ENCODE measurements around the gene KCNH2. TPM values are rescaled to one million over a fixed set of nuclear protein-coding genes. Genes with fewer than 3 reads are reported as not detected.

Gene KCNH2
- total RNA-seq, 1 donor from 2014 or later, result 0.99 TPM

DNA sequence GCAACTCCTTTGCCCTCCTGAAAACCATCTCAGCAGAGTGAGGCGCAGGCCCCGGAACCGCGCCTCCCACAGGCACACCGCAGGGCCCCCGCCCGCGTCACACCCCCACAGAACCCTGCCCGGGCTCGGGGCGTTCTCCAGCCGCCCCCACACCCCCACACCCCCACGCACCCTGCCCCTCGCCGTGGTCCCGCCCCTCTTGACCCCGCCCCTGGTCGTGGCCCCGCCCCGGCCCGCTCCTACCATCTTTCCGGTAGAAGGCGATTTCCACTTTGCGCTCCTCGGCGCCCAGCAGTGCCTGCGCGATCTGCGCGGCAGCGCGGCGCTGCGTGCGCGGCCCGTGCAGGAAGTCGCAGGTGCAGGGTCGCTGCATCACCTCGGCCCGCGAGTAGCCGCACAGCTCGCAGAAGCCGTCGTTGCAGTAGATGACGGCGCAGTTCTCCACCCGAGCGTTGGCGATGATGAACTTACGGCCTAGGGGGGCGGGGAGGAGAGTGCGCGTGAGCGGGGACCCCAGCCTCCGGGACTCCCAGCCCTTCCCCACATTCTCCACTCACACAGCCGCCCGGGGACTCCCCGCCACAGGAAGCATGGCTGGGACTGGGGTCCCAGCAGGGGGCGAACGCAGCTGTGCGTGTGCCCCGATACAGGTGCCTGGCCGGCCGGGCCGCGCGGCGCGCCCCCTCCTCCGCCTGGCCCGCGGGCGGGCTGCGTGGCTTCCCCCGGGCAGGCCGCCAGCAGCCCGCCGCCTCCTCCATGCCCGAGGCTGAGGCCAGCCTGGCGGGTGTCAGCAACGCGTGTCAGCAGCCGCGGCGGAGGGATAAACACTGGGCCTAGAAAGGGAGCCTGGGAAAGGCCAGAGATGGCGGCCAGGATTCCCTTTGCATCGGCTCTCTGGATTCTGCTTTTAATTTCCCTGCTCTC lies 3.4 kb downstream of the KCNH2 start:
- DNase-seq, result no peak

DNA sequence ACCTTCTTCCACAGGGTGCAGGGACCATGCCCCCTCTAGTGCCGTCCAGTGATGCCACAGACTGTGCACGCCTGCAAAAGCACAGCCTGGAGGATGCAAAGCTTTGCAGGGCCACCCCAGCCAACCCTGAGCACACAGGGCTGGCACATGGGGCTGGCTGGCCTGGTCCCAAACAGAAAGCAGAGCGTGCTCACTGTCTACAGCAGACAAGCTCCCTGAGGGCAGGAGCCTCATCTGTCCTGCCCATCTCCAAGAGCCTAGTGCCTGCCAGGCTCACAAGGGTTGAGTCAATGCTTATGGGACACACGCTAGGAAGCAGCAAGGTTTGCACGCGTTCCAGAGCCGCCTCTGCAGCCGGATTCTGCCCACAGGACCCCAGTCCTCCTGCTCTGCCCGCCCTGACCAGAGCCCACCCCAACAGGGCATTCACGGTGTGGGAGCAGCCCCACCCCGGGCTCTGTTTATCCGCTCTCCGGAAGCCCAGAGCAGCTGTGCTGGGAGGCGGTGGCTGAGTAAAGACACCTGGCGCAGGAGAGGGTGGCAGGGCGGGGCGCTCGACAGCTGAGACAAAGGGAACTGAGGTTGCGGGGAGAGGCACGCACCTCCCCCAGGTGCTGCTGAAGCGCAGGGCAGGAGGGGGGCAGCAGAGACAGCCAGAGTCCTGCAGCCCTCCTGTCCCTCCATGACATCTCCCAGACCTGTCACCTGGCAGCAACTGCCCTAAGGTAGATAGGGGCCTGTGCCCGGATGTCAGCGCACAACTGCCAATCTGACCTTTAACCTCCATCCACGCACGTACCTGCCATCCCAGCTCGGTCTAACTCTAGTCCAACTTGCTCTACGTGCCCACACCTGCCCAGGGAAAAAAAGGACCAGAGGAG lies 4.3 kb downstream of the KCNH2 start:
- DNase-seq, result no peak

GRCh38 chr7:150972741-150973140 lies 5.4 kb downstream of the KCNH2 start:
- DNase-seq, result no peak

DNA sequence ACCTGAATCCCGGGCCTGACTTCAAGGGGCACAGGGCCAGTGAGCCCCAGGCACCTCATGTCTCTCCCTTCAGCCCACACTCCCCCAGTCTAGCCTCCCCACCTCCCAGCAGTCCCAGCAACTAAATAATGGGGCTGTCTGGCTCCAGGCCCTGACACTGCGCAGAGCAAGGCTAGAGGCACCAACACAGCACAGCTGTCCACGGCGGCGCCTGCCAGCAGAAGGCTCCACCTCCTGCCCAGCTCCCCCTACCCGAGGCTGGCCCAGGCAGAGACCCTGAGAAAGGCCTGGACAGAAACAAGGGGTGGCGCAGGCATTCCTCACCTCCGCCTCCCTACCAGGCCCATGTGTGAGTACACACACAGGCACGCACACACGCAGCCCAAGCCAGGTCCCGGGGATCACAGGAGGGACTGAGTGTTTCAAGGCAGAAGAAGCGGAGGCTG lies 6.1 kb downstream of the KCNH2 start:
- no peak for DNase-seq

DNA sequence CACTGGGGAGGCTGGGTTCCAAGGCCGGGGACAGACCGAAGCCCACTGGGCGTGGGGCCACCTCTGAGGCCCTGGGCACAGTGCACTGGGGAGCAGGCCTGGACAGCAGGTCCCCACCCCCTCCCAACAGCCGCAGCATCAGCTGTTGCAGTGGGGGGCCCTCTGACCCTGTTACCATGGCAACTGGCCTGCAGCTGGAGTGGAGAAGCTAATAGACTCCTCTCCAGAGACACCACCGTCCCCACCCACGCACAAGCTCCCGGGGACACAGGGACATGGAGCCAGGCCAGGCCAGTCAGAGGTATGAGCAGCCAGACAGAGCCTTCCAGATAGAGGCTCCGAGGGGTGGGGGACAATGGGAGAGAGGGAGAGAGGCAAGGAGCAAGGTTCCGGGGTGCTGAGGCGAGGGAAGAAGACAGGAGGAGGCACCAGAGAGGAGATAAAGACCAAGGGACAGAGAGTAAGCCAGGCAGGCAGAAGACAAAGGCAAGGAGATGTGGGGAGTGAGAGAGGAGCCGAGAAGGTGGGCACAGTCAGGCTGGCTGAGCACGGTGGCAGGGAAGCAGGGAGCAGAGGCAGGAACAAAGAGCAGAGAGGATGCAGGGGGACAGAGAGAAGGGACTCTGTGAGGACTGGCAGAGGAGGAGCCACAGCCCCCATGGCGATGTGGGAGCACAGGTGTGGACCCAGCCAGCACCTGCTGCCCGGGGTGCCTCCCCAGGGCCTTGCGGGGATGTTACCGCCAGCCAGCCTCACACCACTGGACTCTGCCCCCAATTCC lies 6.7 kb downstream of the KCNH2 start:
- no peak for DNase-seq

DNA sequence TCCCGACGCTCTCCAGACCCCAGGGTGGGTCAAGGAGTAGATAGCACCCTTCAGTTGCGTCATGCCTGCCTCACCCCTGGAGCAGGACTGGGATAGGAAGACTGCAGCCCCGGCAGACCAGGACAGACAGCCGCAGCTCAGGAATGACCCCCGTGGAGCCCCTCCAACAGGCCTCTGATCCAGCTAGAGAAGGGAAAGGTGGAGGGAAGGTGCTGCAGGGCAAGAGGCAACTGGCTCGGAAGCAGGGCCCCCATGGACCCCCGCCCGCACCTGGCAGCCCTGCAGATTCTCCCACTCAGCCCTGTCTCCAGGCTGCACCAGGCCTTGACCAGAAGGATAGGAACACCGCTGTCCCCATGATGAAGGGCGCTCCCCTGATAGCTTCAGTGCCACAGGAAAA lies 7.7 kb downstream of the KCNH2 start:
- no peak for DNase-seq

DNA sequence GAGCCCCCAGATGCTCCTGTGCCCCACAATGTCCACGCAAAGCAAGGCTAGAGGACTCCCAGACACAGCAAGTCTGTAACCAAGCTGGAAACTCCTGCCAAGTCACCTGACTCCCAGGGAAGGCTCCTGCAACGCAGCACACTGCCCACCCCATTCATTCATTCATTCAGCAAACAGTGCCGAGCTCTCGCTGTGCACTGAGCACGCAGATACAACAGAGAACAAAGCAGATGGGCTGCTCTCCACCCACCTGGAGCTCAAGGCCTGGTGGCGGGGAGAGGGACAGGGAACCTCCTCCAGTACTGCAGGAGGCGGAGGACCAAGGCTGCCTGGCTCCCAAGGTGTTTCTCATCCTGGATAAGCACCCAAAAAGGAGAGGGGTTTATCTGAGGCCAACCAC lies 8.6 kb downstream of the KCNH2 start:
- no peak for DNase-seq

DNA sequence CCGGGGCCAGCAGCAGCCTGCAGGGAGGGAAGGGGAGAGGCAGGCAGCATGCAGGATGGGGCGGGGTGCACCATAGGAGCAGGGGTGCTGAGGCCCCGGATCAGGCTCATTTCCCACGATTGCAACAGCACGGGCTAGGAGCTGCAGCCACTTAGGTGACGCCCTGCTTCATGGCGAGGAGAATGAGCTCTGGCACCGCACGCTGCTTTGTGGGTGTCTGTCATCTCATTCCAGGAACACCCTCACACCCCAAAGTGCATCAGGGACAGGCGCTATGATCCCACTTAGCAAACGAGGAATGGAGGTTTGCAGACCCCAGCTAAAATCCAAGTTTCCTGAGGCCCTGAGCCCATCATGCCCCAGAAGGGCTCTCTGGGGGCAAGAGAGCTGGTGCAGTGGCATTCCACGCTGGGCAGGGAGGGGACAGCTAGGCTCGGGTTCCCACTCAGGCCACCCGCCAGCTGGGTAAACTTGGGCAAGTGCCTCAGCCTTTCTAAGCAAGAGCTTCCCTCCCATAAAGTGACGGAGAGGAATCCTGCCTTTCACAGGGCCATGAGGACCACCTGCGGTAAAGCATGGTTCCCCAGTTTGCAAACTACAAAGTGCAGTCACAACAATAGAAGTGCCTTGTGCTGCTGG lies 9.3 kb downstream of the KCNH2 start:
- DNase-seq, result no peak

GRCh38 chr7:150968056-150968733 lies 9.9 kb downstream of the KCNH2 start:
- DNase-seq, result no peak

DNA sequence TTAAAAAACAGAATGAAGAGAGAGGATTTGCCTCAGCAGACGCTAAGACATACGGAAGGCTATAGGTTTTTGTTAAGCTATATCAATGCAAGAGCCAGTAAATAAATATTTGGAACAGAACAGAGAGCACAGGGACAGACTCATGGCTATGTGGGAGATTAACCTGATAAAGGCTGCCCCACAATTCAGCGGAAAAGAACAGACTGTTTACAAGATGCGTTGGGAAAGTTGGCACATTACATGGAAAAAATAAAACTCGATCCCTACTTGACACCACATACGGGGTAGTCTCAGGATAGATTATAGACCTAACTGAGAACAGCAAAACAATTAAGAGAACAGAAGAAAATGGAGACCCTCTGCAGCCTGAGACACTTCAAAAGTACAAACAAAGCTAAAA lies 10.8 kb downstream of the KCNH2 start:
- no peak for DNase-seq

- no peak for DNase-seq
These were observed 12.1 kb downstream of the KCNH2 start for GRCh38 chr7:150966002-150966401.

DNA sequence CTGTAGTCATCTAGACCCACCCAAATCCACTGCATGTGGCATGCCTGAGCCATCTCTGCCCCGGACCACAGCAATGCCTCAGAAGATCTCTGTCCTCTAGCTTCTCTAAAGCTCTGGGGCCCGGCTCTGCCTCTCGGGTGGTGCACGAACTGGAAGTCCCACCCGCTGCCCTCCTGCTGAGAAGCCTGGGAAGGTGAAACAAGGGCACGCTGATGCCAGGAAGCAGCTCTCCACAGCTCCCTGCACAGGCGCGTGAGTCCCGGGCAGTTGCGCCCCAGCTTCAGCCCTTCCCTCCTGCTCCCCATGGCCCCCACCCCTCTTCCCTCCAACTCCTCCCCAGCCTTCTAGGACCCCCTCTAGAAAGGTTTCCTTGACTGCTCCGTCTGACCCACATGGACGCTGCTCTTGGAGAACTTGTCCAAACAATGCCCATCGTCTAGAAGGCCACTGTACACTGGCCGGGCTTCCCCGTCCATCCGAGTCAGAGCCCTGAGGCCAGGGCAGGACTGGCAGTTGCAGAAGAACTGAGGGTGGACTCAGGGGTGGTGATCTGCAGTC lies 12.8 kb downstream of the KCNH2 start:
- no peak for DNase-seq

GRCh38 chr7:150964593-150965111 lies 13.5 kb downstream of the KCNH2 start:
- no peak for DNase-seq

- DNase-seq, result no peak
These were observed 14.2 kb downstream of the KCNH2 start for GRCh38 chr7:150963707-150964559.

DNA sequence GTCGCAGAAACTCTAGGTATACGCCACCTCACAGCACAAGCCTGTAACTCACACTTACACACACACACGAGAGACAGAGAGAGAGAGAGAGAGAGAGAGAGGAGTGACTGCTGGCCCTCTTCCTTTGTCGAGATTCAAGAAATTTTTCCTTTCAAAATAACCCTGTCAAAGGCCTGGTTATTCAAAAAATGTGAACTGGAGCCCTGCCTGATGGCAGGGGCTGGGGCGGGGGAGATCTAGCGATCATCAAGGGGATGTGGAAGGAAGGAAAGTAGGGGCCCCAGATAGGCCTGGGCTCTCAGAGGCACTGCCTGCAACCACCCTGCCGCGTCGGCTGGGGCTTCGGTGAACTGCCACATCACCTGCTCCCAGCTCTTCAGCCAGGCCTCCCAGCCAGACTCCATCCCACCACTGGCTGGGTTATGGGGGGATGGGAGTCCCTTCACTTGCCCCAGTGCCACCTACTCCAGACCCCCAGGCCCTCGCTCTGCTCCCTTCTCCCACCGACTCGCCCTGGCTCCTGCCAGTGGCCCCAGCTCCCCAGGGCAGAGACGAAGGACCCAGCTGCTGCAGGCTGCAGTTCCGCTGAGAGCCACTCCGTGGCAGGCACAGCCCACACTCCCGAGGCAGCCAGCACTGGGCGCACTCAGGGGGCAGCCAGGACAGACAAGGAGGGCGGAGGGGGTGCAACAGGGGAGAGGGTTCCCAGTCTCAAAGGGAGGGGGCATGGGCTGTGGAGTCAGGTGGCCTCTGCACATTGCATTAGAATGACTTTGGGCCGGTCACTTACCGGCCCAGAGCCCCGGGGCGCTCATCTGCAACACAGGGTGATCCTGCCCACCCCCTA lies 15.3 kb downstream of the KCNH2 start:
- DNase-seq, result no peak

DNA sequence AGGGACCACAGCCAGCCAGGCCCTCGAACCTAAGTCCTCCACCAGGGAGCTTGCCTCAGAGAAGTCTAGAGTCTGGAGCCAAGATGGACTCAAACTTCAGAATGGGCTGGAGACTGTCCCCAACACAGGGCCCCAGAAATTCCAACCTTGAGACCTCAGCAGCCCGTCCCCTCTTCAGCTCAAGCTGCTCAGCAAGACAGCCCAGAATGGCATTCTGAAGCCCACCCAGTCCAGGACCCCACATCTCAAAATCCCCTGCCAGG lies 15.9 kb downstream of the KCNH2 start:
- no peak for DNase-seq

DNA sequence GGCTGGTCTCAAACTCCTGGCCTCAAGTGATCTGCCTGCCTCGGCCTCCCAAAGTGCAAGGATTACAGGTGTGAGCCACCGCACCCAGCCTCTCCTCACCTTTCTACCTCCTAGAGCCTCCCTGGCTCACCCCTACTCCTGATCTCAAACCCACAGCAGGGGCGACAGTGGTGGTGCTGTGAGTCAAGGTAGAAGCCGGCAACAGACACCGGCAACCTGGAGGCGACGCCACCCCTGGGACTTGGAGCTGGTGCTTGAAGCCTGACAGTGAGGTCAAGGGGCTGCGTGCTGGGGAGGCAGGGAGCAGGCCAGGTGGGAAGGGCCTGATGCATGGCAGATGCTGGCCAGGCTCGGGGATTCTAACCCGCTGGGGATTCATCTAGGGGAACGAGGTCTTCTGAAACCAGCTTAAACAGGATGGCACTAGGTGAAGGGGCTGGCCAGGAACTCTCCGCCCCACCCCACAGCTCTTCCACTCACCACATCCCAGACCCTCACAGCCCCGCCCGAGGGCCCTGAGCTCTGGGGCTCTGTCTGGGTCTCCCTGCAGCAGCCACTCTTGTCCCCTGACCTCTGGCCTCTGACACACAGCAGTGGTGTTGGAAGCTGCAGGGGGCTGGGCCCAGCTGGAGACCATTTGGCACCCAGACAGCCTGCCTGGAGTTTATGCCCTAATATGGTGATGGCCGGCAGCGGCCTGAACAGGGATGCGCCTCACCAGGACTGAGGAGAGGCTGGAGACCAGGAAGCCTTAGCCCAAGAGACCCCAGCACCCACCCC lies 16.4 kb downstream of the KCNH2 start:
- DNase-seq, result no peak
